Skeletal muscle satellite cell (primary cell): Measurements from ENCODE around the gene CER1.

Experiments
- H3K27me3 ChIP-seq: 2 replicates; pipeline ENCODE4 v1.7.0; 2013; ENCODE audit warnings: low read length; ENCODE audit not compliant: control insufficient read depth, insufficient read depth
- H3K36me3 ChIP-seq: 2 replicates; pipeline ENCODE4 v1.7.0; 2013; ENCODE audit warnings: mild to moderate bottlenecking, control low read depth, low read length; ENCODE audit not compliant: insufficient read depth
- H3K4me1 ChIP-seq: 2 replicates; pipeline ENCODE4 v1.7.0; 2013; ENCODE audit warnings: low read length; ENCODE audit not compliant: control insufficient read depth, insufficient read depth
- H3K4me2 ChIP-seq: 2 replicates; pipeline ENCODE4 v1.7.0; 2013; ENCODE audit warnings: mild to moderate bottlenecking, low read length
- H3K4me3 ChIP-seq: 2 replicates; pipeline ENCODE4 v1.7.0; 2013; ENCODE audit warnings: low read length
- H3K9ac ChIP-seq: 2 replicates; pipeline ENCODE4 v1.7.0; 2013; ENCODE audit warnings: mild to moderate bottlenecking, low read depth, low read length, moderate library complexity
- H3K9me3 ChIP-seq: replicated peaks from 2 replicates; pipeline ENCODE4 v1.7.0; 2013; ENCODE audit warnings: mild to moderate bottlenecking, control low read depth, low read length

CER1 gene

DNA sequence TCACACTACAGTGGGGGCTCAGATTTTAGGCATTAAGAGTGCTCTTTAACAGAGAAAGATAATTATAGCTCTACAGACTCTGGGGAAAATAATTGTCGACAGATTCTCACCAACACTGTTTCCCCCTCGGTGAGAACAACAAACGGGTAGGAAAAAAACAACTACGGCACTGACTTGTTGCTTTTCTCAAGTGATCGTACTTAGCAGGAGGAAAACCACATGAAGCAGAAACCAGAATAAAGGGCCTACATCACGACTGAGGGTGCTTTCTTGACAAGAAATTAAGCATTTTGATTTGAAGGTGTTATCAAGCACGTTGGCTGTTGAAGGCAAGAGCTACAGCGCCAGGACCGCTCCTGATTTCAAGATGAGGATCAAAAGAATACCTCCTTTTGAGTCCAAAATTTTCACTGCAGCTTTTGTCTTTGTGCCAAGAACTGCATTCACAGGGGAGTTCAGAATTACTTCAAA lies 27.2 kb upstream of the CER1 start:
- H3K4me2 ChIP-seq, result no peak overlapping the region
- H3K36me3 ChIP-seq, result no peaks in the 10 kb centered on the region
- no peak overlapping the region for H3K9ac ChIP-seq
- H3K9me3 ChIP-seq, result no peaks in the 10 kb centered on the region
- peaks cover 15% of the 10 kb centered on the region for H3K27me3 ChIP-seq
- no peaks in the 10 kb centered on the region for H3K4me1 ChIP-seq
- no peak overlapping the region for H3K4me3 ChIP-seq

GRCh38 chr9:14748373-14748772 lies 25.8 kb upstream of the CER1 start:
- Histone ChIP-seq H3K4me3 (no peak overlapping the region), H3K9me3 (no peaks in the 10 kb centered on the region), H3K36me3 (no peaks in the 10 kb centered on the region), H3K9ac (no peak overlapping the region), H3K4me2 (no peak overlapping the region), H3K4me1 (no peaks in the 10 kb centered on the region), H3K27me3 (peaks cover 13% of the 10 kb centered on the region)

DNA sequence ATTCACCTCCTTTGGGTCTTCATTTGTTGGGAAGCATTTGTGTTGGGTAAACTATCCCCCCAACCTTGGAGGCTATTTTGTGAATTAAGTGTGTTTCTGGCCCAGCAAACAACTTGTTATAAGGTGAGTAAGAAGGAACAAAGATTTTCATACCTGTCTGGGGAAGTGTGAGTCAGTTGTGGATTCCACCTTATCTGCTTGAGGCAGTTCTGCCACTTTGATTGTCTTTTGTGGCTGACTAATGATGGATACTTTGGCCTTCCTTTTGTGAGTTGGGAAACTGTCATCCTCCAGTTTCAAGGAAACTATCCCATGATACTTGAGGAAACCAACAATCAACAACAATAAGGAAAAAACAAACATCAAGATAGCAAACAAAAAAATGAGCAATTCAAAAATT lies 24.6 kb upstream of the CER1 start:
- Histone ChIP-seq H3K4me2 (no peak overlapping the region), H3K9me3 (no peaks in the 10 kb centered on the region), H3K4me3 (no peak overlapping the region), H3K27me3 (peaks cover 9% of the 10 kb centered on the region), H3K4me1 (no peaks in the 10 kb centered on the region), H3K9ac (no peak overlapping the region), H3K36me3 (no peaks in the 10 kb centered on the region)

DNA sequence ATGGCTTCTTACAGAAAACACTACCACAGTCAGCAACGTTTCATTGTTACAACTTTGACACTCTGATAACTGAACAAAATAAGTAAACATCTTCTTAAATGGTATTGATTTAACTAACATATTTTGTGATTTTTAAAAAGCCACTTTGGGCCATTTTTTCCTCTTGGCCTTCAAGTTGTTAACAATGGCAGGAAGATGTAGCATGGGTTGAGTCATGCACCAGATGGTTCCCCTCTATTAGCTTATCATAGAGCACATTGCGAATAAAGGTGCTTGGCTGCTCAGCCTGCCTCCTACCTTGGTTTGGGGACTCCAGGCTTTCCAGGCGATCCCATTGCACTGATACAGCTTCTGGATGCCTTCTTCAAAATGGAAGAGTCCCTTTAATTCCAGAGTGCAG lies 24.1 kb upstream of the CER1 start:
- Histone ChIP-seq H3K4me2 (no peak overlapping the region), H3K27me3 (peaks cover 9% of the 10 kb centered on the region), H3K4me1 (no peaks in the 10 kb centered on the region), H3K36me3 (no peaks in the 10 kb centered on the region), H3K4me3 (no peak overlapping the region), H3K9me3 (no peaks in the 10 kb centered on the region), H3K9ac (no peak overlapping the region)

DNA sequence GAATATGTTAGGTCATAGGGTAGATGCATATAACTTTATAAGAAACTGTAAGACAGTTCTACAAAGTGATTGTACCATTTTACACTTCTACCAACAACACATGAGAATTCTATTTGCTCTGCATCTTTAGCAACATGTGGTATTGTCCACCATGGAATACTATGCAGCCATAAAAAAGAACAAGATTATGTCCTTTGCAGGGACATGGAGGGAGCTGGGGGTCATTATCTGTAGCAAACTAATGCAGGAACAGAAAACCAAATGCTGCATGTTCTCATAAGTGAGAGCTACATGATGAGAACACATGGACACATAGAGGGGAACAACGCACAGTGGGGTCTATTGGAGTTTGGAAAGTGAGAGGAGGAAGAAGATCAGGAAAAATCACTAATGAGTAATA lies 22.2 kb upstream of the CER1 start:
- Histone ChIP-seq H3K9ac (no peak overlapping the region), H3K4me3 (no peak overlapping the region), H3K9me3 (no peaks in the 10 kb centered on the region), H3K27me3 (peaks cover 5% of the 10 kb centered on the region), H3K4me1 (no peaks in the 10 kb centered on the region), H3K36me3 (no peaks in the 10 kb centered on the region), H3K4me2 (no peak overlapping the region)

GRCh38 chr9:14741369-14741768 lies 18.8 kb upstream of the CER1 start:
- Histone ChIP-seq H3K9ac (no peak overlapping the region), H3K9me3 (no peaks in the 10 kb centered on the region), H3K4me3 (no peak overlapping the region), H3K36me3 (no peaks in the 10 kb centered on the region), H3K27me3 (peaks cover 4% of the 10 kb centered on the region), H3K4me1 (no peaks in the 10 kb centered on the region), H3K4me2 (no peak overlapping the region)

DNA sequence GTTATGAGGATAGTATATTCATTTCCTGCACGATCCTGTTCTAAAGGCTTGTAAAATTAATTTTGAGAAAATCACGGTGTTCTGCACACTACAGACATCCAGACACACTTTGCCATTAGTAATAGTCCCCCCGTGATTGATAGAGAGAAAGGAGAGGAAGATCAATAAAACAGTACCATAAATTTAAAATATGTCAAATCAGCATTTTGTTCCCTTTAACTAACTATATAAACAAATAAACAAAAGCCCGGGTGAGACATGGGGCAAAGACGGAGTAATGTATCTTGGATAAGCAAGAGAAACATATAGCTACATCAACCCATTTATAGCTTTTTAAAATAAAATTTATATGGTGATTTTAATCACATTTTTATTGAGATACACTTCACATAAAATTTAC lies 10.6 kb upstream of the CER1 start:
- Histone ChIP-seq H3K9ac (no peak overlapping the region), H3K4me1 (no peaks in the 10 kb centered on the region), H3K27me3 (peaks cover 15% of the 10 kb centered on the region), H3K4me2 (no peak overlapping the region), H3K36me3 (no peaks in the 10 kb centered on the region), H3K4me3 (no peak overlapping the region), H3K9me3 (no peaks in the 10 kb centered on the region)

DNA sequence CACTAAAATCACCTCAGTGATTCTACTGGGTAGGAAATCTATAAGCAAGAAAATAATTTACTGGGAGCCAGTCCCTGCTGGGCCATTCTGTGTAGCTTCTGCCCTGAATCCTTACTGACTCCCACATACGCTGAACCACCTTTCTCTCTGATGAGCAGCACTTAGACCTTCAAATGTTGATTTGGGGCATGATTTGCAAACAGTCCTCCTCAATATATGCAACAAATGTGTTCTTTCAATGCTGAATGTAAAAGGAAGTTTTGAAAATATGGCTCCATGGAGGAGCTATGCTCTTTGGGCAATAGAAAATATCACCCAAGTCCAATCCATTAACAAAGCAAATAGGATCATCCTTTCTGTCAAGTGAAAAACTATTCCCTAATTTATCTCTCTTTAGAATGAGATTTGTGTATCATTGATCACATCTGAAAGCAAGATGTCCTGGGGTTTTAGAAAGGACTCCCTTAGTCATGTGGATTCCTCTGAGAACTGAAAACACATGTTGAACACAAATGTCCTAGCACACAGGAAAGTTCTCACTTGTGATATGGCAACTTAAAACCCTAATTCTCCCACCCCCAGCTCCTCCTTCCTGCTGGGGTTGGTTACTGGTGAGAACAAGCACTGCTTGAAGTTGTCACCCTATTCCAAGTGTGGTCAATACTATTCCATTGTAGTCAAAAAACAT lies 8.9 kb upstream of the CER1 start:
- peaks cover 12% of the 10 kb centered on the region for H3K27me3 ChIP-seq
- H3K4me1 ChIP-seq, result no peaks in the 10 kb centered on the region
- H3K9me3 ChIP-seq, result no peaks in the 10 kb centered on the region
- no peak overlapping the region for H3K4me2 ChIP-seq
- no peak overlapping the region for H3K9ac ChIP-seq
- no peak overlapping the region for H3K4me3 ChIP-seq
- no peaks in the 10 kb centered on the region for H3K36me3 ChIP-seq

GRCh38 chr9:14730461-14730898 lies 7.9 kb upstream of the CER1 start:
- Histone ChIP-seq H3K27me3 (peaks cover 12% of the 10 kb centered on the region), H3K36me3 (no peaks in the 10 kb centered on the region), H3K9me3 (no peaks in the 10 kb centered on the region), H3K4me1 (no peaks in the 10 kb centered on the region), H3K4me2 (no peak overlapping the region), H3K9ac (no peak overlapping the region), H3K4me3 (no peak overlapping the region)

GRCh38 chr9:14723301-14723700 lies 768 bp upstream of the CER1 start:
- Histone ChIP-seq H3K4me1 (no peaks in the 10 kb centered on the region), H3K4me3 (no peak overlapping the region), H3K4me2 (no peak overlapping the region), H3K9ac (no peak overlapping the region), H3K36me3 (no peaks in the 10 kb centered on the region), H3K27me3 (peaks cover 25% of the 10 kb centered on the region), H3K9me3 (no peaks in the 10 kb centered on the region)

DNA sequence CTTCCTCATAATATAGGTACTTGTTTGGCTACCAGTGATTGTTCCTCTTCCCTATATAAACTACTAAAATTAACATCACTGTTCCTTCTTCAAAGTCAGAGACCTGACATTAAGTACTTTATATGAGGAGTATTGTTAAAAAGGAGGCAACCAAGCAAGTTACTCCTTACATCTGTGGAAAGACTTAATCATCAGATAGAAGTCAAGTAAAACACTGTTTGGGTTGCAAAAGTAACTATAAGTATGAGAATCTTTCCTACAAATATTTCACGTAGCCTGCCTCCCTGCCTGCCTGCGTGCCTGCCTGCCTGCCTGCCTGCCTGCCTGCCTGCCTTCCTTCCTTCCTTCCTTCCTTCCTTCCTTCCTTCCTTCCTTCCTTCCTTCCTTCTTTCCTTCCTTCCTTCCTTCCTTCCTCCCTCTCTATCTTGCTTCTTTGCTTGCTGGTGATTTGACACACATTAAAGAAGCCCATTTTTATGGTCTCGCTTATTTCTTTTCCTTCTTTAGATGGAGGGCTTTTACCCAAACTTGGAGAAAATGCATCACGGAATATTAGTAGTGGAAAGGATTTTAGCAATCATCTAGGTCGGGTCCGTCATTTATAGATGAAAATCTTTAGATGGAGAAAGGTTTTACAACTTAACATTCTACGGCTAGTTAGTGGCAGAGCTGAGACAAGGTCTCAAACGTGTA lies 3.2 kb downstream of the CER1 start:
- Histone ChIP-seq H3K27me3 (peaks cover 28% of the 10 kb centered on the region), H3K4me1 (no peaks in the 10 kb centered on the region)

DNA sequence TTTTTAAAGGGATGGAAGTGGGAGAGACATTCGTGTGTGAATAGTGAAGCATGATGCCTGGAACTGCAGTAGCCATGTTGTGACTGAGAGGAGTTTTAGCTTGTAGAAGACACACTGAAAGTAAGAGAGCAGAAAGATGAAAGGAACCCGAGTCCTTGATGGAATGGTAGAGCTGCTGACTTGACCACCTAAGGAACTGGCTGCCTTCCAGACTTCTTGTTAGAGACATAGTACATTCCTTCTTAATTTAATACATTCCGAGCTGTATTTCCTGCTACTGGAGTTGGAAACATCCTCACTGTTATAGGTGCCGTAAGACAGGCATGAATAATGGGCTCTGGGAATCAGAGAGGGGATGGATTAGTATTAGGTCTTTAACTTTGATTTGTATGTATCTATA lies 7.4 kb downstream of the CER1 start:
- Histone ChIP-seq H3K36me3 (no peaks in the 10 kb centered on the region), H3K4me1 (peaks cover 2% of the 10 kb centered on the region), H3K9ac (no peak overlapping the region), H3K4me2 (no peak overlapping the region), H3K27me3 (peaks cover 10% of the 10 kb centered on the region), H3K4me3 (no peak overlapping the region), H3K9me3 (no peaks in the 10 kb centered on the region)

More for the DNA sequence above, 3.2 kb downstream of the CER1 start:
- Histone ChIP-seq H3K9me3 (no peaks in the 10 kb centered on the region), H3K4me3 (no peak overlapping the region), H3K4me2 (no peak overlapping the region), H3K36me3 (no peaks in the 10 kb centered on the region), H3K9ac (no peak overlapping the region)
